ENCODE measurements around the gene MTMR2. TPM values are rescaled to one million over a fixed set of nuclear protein-coding genes. Genes with fewer than 3 reads are reported as not detected.

MTMR2 gene
- polyA plus RNA-seq, 1 of the 3 experiments (the other 2 are of a cell fraction): 8.6 TPM

DNA sequence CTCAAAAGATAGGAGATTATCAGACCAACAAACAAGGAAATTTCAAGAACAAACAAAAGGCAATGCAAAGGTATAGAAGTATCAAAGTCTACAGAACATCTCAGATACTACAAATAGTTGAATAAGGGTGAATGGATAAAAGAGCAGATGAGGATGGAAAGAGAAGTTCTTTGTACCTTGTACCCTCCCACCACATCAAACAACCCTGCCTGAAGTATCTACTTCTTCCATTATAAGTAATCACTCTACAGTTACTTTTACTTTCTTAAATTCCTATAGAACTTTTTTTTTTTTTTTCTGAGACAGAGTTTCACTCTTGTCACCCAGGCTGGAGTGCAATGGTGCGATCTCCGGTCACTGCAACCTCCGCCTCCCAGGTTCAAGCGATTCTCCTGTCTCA lies 35.1 kb downstream of the MTMR2 start:
- H3K79me2 ChIP-seq (ENCODE audit: insufficient read depth): peaks cover 45% of the 10 kb centered on the region
- H3K4me2 ChIP-seq: no peak overlapping the region
- H3K27ac ChIP-seq (ENCODE audit: low read depth in 2 of 2, low read length in 1 of 2): no peak overlapping the region
- H3K9me3 ChIP-seq: no peaks in the 10 kb centered on the region
- ChIA-PET POLR2A (no interaction called here), CTCF (no interaction called here)
- no peak for DNase-seq
- H3K9ac ChIP-seq: no peak overlapping the region
- H3K4me3 ChIP-seq (ENCODE audit: low read depth in 2 of 2, low read length in 1 of 2): no peak overlapping the region
- H3F3A ChIP-seq (replicated peaks; ENCODE audit: insufficient read depth): peaks cover 10% of the 10 kb centered on the region
- no peaks in the 10 kb centered on the region for H4K20me1 ChIP-seq (ENCODE audit: insufficient read depth)
- 0 out of 4 replicates have a peak, but pooled peaks cover 0 to 11% of the 10 kb centered on the region in 2 experiments for H3K4me1 ChIP-seq (ENCODE audit: control insufficient read depth in 1 of 2, insufficient read depth in 2 of 2, low read depth in 1 of 2, low read length in 1 of 2)
- no peak for TF ChIP-seq POLR2AphosphoS5 (IDR thresholded peaks at IDR 0.05; ENCODE audit: low read depth, low read length)
- TF ChIP-seq, protein P1, sequence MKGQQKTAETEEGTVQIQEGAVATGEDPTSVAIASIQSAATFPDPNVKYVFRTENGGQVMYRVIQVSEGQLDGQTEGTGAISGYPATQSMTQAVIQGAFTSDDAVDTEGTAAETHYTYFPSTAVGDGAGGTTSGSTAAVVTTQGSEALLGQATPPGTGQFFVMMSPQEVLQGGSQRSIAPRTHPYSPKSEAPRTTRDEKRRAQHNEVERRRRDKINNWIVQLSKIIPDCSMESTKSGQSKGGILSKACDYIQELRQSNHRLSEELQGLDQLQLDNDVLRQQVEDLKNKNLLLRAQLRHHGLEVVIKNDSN (IDR thresholded peaks at IDR 0.05; ENCODE audit: borderline replicate concordance, low read depth): no peak
- TF ChIP-seq, protein P2, sequence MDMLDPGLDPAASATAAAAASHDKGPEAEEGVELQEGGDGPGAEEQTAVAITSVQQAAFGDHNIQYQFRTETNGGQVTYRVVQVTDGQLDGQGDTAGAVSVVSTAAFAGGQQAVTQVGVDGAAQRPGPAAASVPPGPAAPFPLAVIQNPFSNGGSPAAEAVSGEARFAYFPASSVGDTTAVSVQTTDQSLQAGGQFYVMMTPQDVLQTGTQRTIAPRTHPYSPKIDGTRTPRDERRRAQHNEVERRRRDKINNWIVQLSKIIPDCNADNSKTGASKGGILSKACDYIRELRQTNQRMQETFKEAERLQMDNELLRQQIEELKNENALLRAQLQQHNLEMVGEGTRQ (IDR thresholded peaks at IDR 0.05; ENCODE audit: borderline replicate concordance, low read depth, low read length): no peak
- TF ChIP-seq MXI1 (IDR thresholded peaks at IDR 0.05; ENCODE audit: low read depth, low read length): no peak
- TF ChIP-seq TAF1 (IDR thresholded peaks at IDR 0.05; ENCODE audit: borderline replicate concordance, low read depth, low read length): no peak
- TF ChIP-seq, protein P3, sequence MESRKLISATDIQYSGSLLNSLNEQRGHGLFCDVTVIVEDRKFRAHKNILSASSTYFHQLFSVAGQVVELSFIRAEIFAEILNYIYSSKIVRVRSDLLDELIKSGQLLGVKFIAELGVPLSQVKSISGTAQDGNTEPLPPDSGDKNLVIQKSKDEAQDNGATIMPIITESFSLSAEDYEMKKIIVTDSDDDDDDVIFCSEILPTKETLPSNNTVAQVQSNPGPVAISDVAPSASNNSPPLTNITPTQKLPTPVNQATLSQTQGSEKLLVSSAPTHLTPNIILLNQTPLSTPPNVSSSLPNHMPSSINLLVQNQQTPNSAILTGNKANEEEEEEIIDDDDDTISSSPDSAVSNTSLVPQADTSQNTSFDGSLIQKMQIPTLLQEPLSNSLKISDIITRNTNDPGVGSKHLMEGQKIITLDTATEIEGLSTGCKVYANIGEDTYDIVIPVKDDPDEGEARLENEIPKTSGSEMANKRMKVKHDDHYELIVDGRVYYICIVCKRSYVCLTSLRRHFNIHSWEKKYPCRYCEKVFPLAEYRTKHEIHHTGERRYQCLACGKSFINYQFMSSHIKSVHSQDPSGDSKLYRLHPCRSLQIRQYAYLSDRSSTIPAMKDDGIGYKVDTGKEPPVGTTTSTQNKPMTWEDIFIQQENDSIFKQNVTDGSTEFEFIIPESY (IDR thresholded peaks at IDR 0.05; ENCODE audit: borderline replicate concordance, low read depth): no peak
- TF ChIP-seq, protein P4, sequence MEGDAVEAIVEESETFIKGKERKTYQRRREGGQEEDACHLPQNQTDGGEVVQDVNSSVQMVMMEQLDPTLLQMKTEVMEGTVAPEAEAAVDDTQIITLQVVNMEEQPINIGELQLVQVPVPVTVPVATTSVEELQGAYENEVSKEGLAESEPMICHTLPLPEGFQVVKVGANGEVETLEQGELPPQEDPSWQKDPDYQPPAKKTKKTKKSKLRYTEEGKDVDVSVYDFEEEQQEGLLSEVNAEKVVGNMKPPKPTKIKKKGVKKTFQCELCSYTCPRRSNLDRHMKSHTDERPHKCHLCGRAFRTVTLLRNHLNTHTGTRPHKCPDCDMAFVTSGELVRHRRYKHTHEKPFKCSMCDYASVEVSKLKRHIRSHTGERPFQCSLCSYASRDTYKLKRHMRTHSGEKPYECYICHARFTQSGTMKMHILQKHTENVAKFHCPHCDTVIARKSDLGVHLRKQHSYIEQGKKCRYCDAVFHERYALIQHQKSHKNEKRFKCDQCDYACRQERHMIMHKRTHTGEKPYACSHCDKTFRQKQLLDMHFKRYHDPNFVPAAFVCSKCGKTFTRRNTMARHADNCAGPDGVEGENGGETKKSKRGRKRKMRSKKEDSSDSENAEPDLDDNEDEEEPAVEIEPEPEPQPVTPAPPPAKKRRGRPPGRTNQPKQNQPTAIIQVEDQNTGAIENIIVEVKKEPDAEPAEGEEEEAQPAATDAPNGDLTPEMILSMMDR (IDR thresholded peaks at IDR 0.05): no peak
- no peak for TF ChIP-seq YY1 (IDR thresholded peaks at IDR 0.05; ENCODE audit: low read depth)
- no peak for TF ChIP-seq FOXM1 (IDR thresholded peaks at IDR 0.05; ENCODE audit: low read depth)
- no peak for TF ChIP-seq EZH2phosphoT487 (IDR thresholded peaks at IDR 0.05; ENCODE audit: borderline replicate concordance, low read depth)
- TF ChIP-seq RCOR1 (IDR thresholded peaks at IDR 0.05; ENCODE audit: low read length): no peak
- TF ChIP-seq GABPA (IDR thresholded peaks at IDR 0.05; ENCODE audit: low read depth): no peak
- TF ChIP-seq RAD21 (IDR thresholded peaks at IDR 0.05; ENCODE audit: low read length): no peak
- no peak for TF ChIP-seq ELF1 (IDR thresholded peaks at IDR 0.05)
- TF ChIP-seq GATA2 (CRISPR knock-in tag; IDR thresholded peaks at IDR 0.05): no peak
- TF ChIP-seq, protein P5, sequence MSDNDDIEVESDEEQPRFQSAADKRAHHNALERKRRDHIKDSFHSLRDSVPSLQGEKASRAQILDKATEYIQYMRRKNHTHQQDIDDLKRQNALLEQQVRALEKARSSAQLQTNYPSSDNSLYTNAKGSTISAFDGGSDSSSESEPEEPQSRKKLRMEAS (IDR thresholded peaks at IDR 0.05; ENCODE audit: low read depth): no peak
- no peak for TF ChIP-seq CHD2 (IDR thresholded peaks at IDR 0.05; ENCODE audit: low read length, partially characterized antibody)
- no peak for TF ChIP-seq MEF2A (IDR thresholded peaks at IDR 0.05; ENCODE audit: borderline replicate concordance, low read depth)
- no peaks in the 10 kb centered on the region for H3K9me2 ChIP-seq
- H2AFZ ChIP-seq (ENCODE audit: low read depth): no peak overlapping the region
- H3K36me3 ChIP-seq (replicated peaks in 1 of 2; ENCODE audit: control insufficient read depth in 1 of 2, insufficient read depth in 2 of 2, low read length in 1 of 2): peaks cover 19 to 31% of the 10 kb centered on the region in 2 experiments
- no peaks in the 10 kb centered on the region for H3K27me3 ChIP-seq (ENCODE audit: insufficient read depth)
- WGBS (ENCODE audit: low lambda C conversion rate): 100% methylated on average over 4 of the region's 4 CpGs
